Body of pancreas (tissue), 4 donors: ENCODE data around the gene CSF2.

ENCODE experiments used
- POLR2A ChIP-seq, 3 donors: fragments of 450-650 bp; IDR thresholded peaks; one replicate each; pipeline ENCODE4 v1.6.1; 2016; ENCODE audit warnings: antibody characterized with exemption in 3 of 3, mild to moderate bottlenecking in 2 of 3
- TF ChIP-seq, protein P1 (sequence below), 7 experiments: fragments of 450-650 bp in 4 of 7; fragments of 200-600 bp in 3 of 7; sonication (generic) in 3 of 7; IDR thresholded peaks; one replicate each; pipeline ENCODE4 v1.5.1; 2016 to 2019; ENCODE audit warnings: antibody characterized with exemption in 7 of 7

DNA sequence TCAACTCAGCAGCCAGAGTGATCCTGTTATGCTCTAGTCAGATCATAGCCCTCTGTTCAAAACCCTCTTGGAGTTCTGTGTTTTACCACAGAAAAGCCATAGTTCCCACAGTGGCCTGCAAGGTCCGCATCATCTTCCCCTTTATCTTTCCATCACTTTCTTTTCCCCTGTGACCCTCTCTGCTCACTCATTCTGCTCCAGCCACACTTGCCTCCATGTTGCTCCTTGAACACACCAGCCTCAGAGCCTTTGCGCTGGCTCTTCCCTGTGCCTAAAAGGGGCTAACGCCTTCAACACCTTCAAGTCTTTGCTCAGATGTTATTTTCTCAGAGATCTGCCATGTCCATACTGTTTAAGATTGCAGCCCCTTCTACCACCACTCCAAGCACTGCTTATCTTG is 26.3 kb downstream of the CSF2 start:
- TF ChIP-seq, protein P1, sequence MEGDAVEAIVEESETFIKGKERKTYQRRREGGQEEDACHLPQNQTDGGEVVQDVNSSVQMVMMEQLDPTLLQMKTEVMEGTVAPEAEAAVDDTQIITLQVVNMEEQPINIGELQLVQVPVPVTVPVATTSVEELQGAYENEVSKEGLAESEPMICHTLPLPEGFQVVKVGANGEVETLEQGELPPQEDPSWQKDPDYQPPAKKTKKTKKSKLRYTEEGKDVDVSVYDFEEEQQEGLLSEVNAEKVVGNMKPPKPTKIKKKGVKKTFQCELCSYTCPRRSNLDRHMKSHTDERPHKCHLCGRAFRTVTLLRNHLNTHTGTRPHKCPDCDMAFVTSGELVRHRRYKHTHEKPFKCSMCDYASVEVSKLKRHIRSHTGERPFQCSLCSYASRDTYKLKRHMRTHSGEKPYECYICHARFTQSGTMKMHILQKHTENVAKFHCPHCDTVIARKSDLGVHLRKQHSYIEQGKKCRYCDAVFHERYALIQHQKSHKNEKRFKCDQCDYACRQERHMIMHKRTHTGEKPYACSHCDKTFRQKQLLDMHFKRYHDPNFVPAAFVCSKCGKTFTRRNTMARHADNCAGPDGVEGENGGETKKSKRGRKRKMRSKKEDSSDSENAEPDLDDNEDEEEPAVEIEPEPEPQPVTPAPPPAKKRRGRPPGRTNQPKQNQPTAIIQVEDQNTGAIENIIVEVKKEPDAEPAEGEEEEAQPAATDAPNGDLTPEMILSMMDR (IDR thresholded peaks at IDR 0.05): no peak
- TF ChIP-seq POLR2A (IDR thresholded peaks at IDR 0.05): no peak
